VCaP (cell line): ENCODE results near the gene AHCYL1.

ENCODE experiments used
- H3K27ac ChIP-seq: fragments of 450-650 bp; 2 replicates; pipeline ENCODE4 v1.5.1; 2017
- TF ChIP-seq, protein P1 (sequence below): fragments of 450-650 bp; conservative IDR thresholded peaks from 2 replicates; pipeline ENCODE4 v1.5.1; 2017; ENCODE audit warnings: mild to moderate bottlenecking, moderate library complexity

AHCYL1 gene

DNA sequence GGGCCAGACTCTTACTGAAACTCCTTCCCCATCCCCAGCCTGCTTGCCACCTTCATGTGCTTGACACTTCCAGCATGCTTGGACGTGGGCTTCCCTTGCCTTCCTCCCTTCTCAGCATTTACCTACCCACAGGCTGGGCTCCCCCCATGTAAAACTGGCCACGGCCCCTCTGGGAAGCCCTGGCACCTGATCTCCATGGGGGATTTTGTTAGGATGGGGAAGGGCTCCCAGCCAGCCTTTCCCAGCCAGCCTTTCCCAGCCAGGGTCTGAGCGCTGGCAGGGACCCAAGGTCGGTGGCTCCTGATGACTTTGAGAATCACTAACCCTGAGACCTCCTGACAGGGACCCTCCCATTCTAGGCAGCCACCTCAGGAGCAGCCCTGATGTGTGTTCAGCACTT is 79.2 kb downstream of the AHCYL1 start:
- TF ChIP-seq, protein P1, sequence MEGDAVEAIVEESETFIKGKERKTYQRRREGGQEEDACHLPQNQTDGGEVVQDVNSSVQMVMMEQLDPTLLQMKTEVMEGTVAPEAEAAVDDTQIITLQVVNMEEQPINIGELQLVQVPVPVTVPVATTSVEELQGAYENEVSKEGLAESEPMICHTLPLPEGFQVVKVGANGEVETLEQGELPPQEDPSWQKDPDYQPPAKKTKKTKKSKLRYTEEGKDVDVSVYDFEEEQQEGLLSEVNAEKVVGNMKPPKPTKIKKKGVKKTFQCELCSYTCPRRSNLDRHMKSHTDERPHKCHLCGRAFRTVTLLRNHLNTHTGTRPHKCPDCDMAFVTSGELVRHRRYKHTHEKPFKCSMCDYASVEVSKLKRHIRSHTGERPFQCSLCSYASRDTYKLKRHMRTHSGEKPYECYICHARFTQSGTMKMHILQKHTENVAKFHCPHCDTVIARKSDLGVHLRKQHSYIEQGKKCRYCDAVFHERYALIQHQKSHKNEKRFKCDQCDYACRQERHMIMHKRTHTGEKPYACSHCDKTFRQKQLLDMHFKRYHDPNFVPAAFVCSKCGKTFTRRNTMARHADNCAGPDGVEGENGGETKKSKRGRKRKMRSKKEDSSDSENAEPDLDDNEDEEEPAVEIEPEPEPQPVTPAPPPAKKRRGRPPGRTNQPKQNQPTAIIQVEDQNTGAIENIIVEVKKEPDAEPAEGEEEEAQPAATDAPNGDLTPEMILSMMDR = no peak

DNA sequence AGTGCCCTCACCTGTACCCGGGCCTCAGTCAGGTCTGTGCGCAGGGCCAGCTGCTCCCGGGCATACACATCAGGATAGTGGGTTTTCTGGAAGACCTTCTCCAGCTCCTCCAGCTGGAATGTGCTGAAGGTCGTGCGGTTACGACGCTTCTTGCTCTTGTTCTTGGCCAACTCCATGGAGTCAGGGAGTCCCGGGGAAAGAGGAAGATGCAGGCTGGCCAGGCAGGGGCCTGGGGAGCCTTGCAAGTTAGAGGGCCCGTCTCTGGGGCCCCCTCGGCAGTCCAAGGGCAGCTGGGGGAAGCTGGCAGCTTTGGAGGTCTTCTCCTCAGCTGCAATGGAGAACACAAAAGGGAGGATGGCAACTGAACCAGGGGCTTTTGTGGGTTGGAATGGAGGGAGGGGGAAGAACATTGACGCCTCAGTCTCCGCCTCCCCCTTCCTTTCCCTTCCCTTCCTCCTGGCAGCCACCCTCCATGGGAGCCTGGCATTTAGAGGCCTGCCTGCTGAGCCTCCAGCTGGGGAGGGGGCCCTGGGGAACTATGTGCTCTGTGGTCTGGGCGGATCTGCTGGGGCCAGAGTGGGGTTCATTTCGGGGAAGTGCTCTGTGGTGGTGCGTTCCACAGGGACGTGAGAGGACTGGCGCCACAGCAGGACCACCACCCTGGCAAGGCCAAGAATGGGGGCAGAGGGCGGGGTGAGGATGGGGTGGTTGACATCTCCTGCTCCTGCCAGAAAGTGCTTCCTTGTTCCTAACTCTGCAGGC is 80.2 kb downstream of the AHCYL1 start:
- no peak overlapping the region for H3K27ac ChIP-seq
- TF ChIP-seq, protein P1 = no peak

More for the DNA sequence above, 79.2 kb downstream of the AHCYL1 start:
- no peak overlapping the region for H3K27ac ChIP-seq

DNA sequence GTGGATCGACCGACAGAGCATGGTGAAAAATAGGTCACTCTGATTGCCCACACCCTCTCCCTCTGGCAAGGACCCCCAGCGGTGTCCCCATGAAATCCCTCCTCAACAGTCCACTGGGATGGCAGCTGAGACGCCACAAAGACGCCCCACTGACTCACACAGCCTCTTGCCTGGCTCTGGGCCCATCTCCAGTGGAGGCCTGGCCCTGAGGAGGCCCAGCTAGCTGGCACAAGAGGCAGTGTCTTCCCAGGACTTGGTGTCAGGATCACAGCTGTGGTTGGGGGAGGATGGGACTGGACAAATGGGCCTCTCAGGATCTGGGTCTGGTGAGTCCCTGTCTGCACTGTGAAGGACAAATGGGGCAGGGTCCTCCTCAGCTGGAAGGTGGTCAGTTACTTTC is 81.3 kb downstream of the AHCYL1 start:
- TF ChIP-seq, protein P1 = no peak
- H3K27ac ChIP-seq = no peak overlapping the region

DNA sequence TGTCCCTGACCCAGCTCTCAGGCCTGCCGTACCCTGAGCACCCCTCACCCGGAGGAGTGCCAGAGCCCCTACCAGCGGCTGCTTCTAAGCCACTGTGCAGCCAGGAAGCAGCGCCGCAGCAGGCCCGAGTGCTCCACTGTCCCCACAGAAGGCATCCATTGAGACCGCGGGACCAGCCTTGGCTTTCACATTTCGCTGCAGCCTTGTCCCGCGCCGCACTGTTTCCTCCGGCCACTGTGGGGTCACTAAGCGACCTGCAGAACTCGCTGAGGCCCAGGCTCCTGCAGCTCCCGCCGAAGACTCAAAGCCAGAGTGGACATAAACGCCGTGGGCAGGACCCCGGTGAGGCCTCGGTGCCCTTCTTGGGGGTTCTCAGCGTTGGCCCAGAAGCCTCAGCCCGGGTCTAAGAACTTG is 82.9 kb downstream of the AHCYL1 start:
- TF ChIP-seq, protein P1 = no peak
- no peak overlapping the region for H3K27ac ChIP-seq

DNA sequence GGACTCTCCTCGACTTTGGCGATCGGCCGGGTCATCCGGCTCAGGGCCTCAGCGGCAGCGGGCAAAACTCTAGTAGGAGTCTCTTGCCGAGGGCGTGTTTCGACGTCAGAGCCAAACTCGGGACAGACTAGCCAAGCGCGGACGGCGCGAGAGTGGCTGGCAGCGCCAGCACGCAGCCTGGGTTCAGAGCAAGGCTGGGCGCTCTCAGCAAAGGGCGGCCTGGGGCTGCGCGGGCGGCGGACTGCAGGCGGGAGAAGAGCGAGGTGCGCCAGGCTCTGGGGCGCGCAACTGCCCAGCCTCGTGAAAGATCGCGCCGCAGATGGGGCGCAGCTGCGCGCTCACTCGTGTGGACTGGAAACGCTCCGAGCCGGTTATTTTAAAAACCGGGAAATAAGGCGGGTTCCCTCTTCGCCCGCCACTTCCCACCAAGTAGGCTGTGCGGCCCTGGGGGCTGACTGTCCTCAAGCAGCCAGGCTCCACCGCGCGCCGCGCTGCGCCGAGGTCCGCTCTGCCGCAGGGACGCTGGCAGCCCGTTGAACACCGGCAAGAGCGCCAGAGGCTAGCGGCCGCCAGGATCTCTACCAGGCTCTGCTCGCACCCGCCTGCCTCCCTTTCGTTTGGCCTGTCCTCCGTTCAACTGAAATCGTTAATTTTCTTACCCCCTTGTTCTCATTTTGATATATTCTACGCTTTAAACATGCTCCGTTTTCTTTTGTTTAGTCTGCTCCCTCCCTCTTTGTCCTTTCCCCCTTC is 83.5 kb downstream of the AHCYL1 start:
- TF ChIP-seq, protein P1 = no peak

DNA sequence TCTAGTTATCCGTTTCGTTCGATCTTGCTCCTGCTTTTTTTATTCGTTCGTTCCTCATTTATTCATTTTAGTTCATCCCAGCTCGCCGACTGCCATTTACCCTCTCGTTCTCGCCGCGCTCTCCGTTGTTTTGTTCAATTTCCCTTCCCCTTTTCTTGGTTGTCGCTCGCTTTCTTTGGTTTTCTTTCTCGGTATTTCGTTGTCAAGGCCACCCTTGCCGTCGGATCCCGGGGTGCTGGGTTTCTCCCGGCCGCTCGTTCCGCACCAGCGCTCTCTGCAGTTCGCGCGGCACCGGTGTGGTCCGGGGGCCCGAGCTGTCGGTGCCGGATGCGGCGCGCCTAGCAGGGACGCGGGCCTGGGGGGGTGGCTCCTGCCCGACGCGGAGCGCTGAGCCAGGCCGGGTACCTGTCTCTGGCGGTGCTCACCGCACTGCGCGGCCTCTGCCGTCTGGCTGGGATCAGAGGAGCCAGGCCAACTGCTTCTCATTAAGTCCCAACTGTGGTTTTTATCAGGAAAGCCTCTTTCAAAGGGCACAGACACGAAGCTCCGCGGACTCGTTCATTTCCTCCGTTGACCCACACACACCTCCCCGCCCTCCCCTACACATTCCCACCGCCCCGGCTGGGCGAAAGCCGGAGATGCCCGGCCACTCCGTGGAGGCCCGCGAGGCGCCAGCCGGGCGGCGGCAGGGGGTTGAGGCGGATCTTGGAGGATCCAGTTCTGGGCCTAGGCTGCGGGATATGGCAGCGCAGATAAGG is 84.3 kb downstream of the AHCYL1 start:
- TF ChIP-seq, protein P1 = no peak
- H3K27ac ChIP-seq = no peak overlapping the region

More for the DNA sequence above, 83.5 kb downstream of the AHCYL1 start:
- no peak overlapping the region for H3K27ac ChIP-seq
